Upper lobe of right lung (tissue), 1 donor: ENCODE measurements around the gene ANO8. TPM values are rescaled to one million over a fixed set of nuclear protein-coding genes. Genes with fewer than 3 reads are reported as not detected.

ENCODE experiments used
- ATAC-seq: fragments of 200-7000 bp; cut with Tn5 transposase; one replicate; pipeline ENCODE4 v1.9.1; 2020; ENCODE audit warnings: mild to moderate bottlenecking, moderate library complexity
- DNase-seq: peaks from one replicate; pipeline ENCODE4 v3.0.0-alpha.2; 2020
- H3K27ac ChIP-seq: fragments of 200-600 bp; one replicate; pipeline ENCODE4 v1.8.0; 2022
- H3K27me3 ChIP-seq: fragments of 200-600 bp; one replicate; pipeline ENCODE4 v1.8.0; 2022; ENCODE audit warnings: mild to moderate bottlenecking
- H3K36me3 ChIP-seq: fragments of 200-600 bp; one replicate; pipeline ENCODE4 v1.8.0; 2022
- H3K4me1 ChIP-seq: fragments of 200-600 bp; one replicate; pipeline ENCODE4 v1.8.0; 2022
- H3K4me3 ChIP-seq: fragments of 200-600 bp; one replicate; pipeline ENCODE4 v1.8.0; 2022; ENCODE audit warnings: mild to moderate bottlenecking
- H3K9me3 ChIP-seq: fragments of 200-600 bp; one replicate; pipeline ENCODE4 v1.8.0; 2022
- CTCF ChIP-seq: fragments of 200-600 bp; IDR thresholded peaks from one replicate; pipeline ENCODE4 v1.8.0; 2022; ENCODE audit warnings: antibody characterized with exemption
- intact Hi-C: fragments of 100-400 bp; cut with DNase I; formaldehyde crosslinking; loops from one replicate; pipeline ENCODE4 v1.11.0; 2022
- total RNA-seq: library from RNA; stranded (reverse); fragmentation: NEBNext Ultra II Directional; extraction: Animal tissue kit (Norgen Biotek cat#: 25700); gene quantifications from one replicate; pipeline ENCODE4 v1.2.1, GENCODE V29; 2021
- donor health status: DM: no; HTN: yes; CAD: no; lungs with severe emphysema.

Gene ANO8
- total RNA-seq, 1 donor from 2014 or later = 14.6 TPM

- no peak for TF ChIP-seq CTCF
- ATAC-seq (no peak), DNase-seq (no peak)
- Histone ChIP-seq H3K27me3 (no peaks in the 10 kb centered on the region), H3K36me3 (no peaks in the 10 kb centered on the region), H3K9me3 (no peaks in the 10 kb centered on the region), H3K4me3 (no peak overlapping the region), H3K4me1 (peaks cover 9% of the 10 kb centered on the region), H3K27ac (no peak overlapping the region)
- intact Hi-C loops = no loop called here
These were observed 6.3 kb upstream of the ANO8 start for GRCh38 chr19:17340871-17341357.

- Histone ChIP-seq H3K27ac (no peak overlapping the region), H3K4me3 (no peak overlapping the region), H3K27me3 (no peaks in the 10 kb centered on the region), H3K9me3 (no peaks in the 10 kb centered on the region), H3K4me1 (peaks cover 12% of the 10 kb centered on the region), H3K36me3 (no peaks in the 10 kb centered on the region)
- ATAC-seq = peak; percentile 1
- DNase-seq = no peak
- intact Hi-C loops = no loop called here
- TF ChIP-seq CTCF = no peak
These were observed 5.7 kb upstream of the ANO8 start for GRCh38 chr19:17340302-17340870.

- Histone ChIP-seq H3K27ac (no peak overlapping the region), H3K9me3 (no peaks in the 10 kb centered on the region), H3K4me3 (no peak overlapping the region), H3K36me3 (no peaks in the 10 kb centered on the region), H3K4me1 (peaks cover 18% of the 10 kb centered on the region), H3K27me3 (no peaks in the 10 kb centered on the region)
- intact Hi-C loops = no loop called here
- no peak for TF ChIP-seq CTCF
- DNase-seq (no peak), ATAC-seq (no peak)
These were observed 4.6 kb upstream of the ANO8 start for GRCh38 chr19:17339088-17339741.

GRCh38 chr19:17338433-17339078 is 3.9 kb upstream of the ANO8 start:
- H3K27ac ChIP-seq = no peak overlapping the region
- no peaks in the 10 kb centered on the region for H3K36me3 ChIP-seq
- ATAC-seq (no peak), DNase-seq (no peak)
- intact Hi-C loops = no loop called here
- no peaks in the 10 kb centered on the region for H3K27me3 ChIP-seq
- TF ChIP-seq CTCF = no peak
- H3K9me3 ChIP-seq = no peaks in the 10 kb centered on the region
- H3K4me1 ChIP-seq = peaks cover 24% of the 10 kb centered on the region
- peak overlapping the region; percentile 95 for H3K4me3 ChIP-seq

- TF ChIP-seq CTCF = no peak
- no peak for ATAC-seq
- intact Hi-C loops = no loop called here
- Histone ChIP-seq H3K27ac (peak overlapping the region; percentile 94), H3K27me3 (no peaks in the 10 kb centered on the region), H3K36me3 (no peaks in the 10 kb centered on the region), H3K9me3 (no peaks in the 10 kb centered on the region), H3K4me3 (peak overlapping the region; percentile 95), H3K4me1 (peaks cover 30% of the 10 kb centered on the region)
- DNase-seq = no peak
These were observed 3.2 kb upstream of the ANO8 start for GRCh38 chr19:17337675-17338432.
